ENCODE results near the gene RAB1A. TPM values are rescaled to one million over a fixed set of nuclear protein-coding genes. Genes with fewer than 3 reads are reported as not detected.

The RAB1A gene
- total RNA-seq, 2 experiments from 2014 or later, result 71.8 to 75.8 TPM

GRCh38 chr2:65039640-65040039 lies 90.3 kb downstream of the RAB1A start:
- Mint-ChIP-seq H3K27me3 (no peaks in the 10 kb centered on the region), H3K4me1 (ENCODE audit: low read depth) (peaks cover 11% of the 10 kb centered on the region), H3K9me3 (peaks cover 8% of the 10 kb centered on the region), H3K4me3 (no peak overlapping the region), H3K36me3 (ENCODE audit: low read depth) (peaks cover 10% of the 10 kb centered on the region), H3K27ac (no peak overlapping the region)
- DNase-seq, result no peak
- POLR2A ChIA-PET, result interaction anchor here (0.6 kb wide), 1 partner anchor 21 kb away, joined by 3 read pairs; no protein-coding TSS in a partner anchor
- TF ChIP-seq CTCF (IDR thresholded peaks at IDR 0.05), result no peak
- intact Hi-C loops (cut with micrococcal nuclease), result loop anchor here (2.0 to 5.0 kb wide), 2 partner anchors 52 to 121 kb away; partner anchors contain the start of gene SLC1A4
- no peak for ATAC-seq
- CTCF ChIA-PET, result interaction anchor here (0.9 to 19.6 kb wide), 7 partner anchors 8 to 120 kb away, joined by 3 to 237 read pairs (median 5); no protein-coding TSS in a partner anchor

- Mint-ChIP-seq H3K36me3 (ENCODE audit: low read depth) (no peaks in the 10 kb centered on the region), H3K4me3 (no peak overlapping the region), H3K27me3 (no peaks in the 10 kb centered on the region), H3K27ac (no peak overlapping the region), H3K9me3 (no peaks in the 10 kb centered on the region), H3K4me1 (ENCODE audit: low read depth) (peaks cover 11% of the 10 kb centered on the region)
- CTCF ChIA-PET, result interaction anchor here (0.8 to 19.6 kb wide), 2 partner anchors 117 to 151 kb away, joined by 4 to 237 read pairs; no protein-coding TSS in a partner anchor
- DNase-seq (no peak), ATAC-seq (no peak)
- no peak for TF ChIP-seq CTCF (IDR thresholded peaks at IDR 0.05)
- intact Hi-C loops (cut with micrococcal nuclease), result no loop called here
- POLR2A ChIA-PET, result no interaction called here
Observed at GRCh38 chr2:65037178-65037577, 92.7 kb downstream of the RAB1A start.

Other genes with a start within 250 kb of the RAB1A start
- gene SLC1A4, start 140.7 kb downstream of the RAB1A start, total RNA-seq, result 10 to 100 TPM; 14.6 to 14.9 TPM
- gene CEP68, start 73.7 kb downstream of the RAB1A start, total RNA-seq, result 1 to 10 TPM; 6.0 to 6.3 TPM
- 100 to 1,000 TPM; 331 to 341 TPM for gene ACTR2, start 97.7 kb upstream of the RAB1A start, total RNA-seq

Data from activated CD8-positive, alpha-beta T cell treated with anti-CD3 and anti-CD28 coated beads for 36 hours (primary cell).